ENCODE results near the gene STARD13. TPM values are rescaled to one million over a fixed set of nuclear protein-coding genes. Genes with fewer than 3 reads are reported as not detected.

The STARD13 gene
- total RNA-seq, 1 experiment from 2014 or later, result 2.1 TPM

- H3K4me2 ChIP-seq (ENCODE audit: insufficient read depth, insufficient read length, low read length), result no peak overlapping the region
- Mint-ChIP-seq H3K27me3 (ENCODE audit: low read depth) (no peaks in the 10 kb centered on the region), H3K27ac (no peak overlapping the region)
Measured at GRCh38 chr13:33250609-33251008, 34.9 kb downstream of the STARD13 start.

More at GRCh38 chr13:33250609-33251008, 34.9 kb downstream of the STARD13 start:
- H3K18ac ChIP-seq (ENCODE audit: insufficient read length, low read depth, low read length), result no peak overlapping the region
- H3K4me1 ChIP-seq (ENCODE audit: insufficient read depth, low read length), result no peaks in the 10 kb centered on the region
- no peak overlapping the region for H2BK20ac ChIP-seq (ENCODE audit: low read depth, low read length, poor library complexity, severe bottlenecking)
- no peak overlapping the region for H3K4ac ChIP-seq (ENCODE audit: low read depth, low read length)
- H3K14ac ChIP-seq (ENCODE audit: insufficient read depth, low read length), result no peak overlapping the region
- no peak overlapping the region for H2AK5ac ChIP-seq (ENCODE audit: insufficient read length, low read length)
- no peak overlapping the region for H4K91ac ChIP-seq (ENCODE audit: insufficient read length, low read depth, low read length)
- no peaks in the 10 kb centered on the region for H3K27me3 ChIP-seq (ENCODE audit: insufficient read depth, low read length)
- Mint-ChIP-seq H3K4me1 (peaks cover 0 to 5% of the 10 kb centered on the region in 2 experiments; a peak in 2 of 4 replicates), H3K36me3 (ENCODE audit: insufficient read depth in 1 of 3, low read depth in 3 of 3) (no peaks in the 10 kb centered on the region), H3K9me3 (no peaks in the 10 kb centered on the region), H3K4me3 (no peak overlapping the region)
- no peak overlapping the region for H3K9ac ChIP-seq (ENCODE audit: extremely low read depth, insufficient read length, low read length)
- H2BK120ac ChIP-seq (ENCODE audit: low read depth, low read length, poor library complexity, severe bottlenecking), result no peak overlapping the region
- TF ChIP-seq, protein P1, sequence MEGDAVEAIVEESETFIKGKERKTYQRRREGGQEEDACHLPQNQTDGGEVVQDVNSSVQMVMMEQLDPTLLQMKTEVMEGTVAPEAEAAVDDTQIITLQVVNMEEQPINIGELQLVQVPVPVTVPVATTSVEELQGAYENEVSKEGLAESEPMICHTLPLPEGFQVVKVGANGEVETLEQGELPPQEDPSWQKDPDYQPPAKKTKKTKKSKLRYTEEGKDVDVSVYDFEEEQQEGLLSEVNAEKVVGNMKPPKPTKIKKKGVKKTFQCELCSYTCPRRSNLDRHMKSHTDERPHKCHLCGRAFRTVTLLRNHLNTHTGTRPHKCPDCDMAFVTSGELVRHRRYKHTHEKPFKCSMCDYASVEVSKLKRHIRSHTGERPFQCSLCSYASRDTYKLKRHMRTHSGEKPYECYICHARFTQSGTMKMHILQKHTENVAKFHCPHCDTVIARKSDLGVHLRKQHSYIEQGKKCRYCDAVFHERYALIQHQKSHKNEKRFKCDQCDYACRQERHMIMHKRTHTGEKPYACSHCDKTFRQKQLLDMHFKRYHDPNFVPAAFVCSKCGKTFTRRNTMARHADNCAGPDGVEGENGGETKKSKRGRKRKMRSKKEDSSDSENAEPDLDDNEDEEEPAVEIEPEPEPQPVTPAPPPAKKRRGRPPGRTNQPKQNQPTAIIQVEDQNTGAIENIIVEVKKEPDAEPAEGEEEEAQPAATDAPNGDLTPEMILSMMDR (conservative IDR thresholded peaks at IDR 0.05), result no peak
- no peak overlapping the region for H3T11ph ChIP-seq (ENCODE audit: low read length)
- H3K27ac ChIP-seq (ENCODE audit: insufficient read length, low read depth, low read length), result no peak overlapping the region
- no peak overlapping the region for H3K56ac ChIP-seq (ENCODE audit: insufficient read length, low read depth, low read length)
- H4K20me1 ChIP-seq (ENCODE audit: control insufficient read depth, insufficient read depth, insufficient read length), result no peaks in the 10 kb centered on the region
- H3K79me1 ChIP-seq (ENCODE audit: insufficient read depth, low read depth, low read length, poor library complexity, severe bottlenecking), result no peaks in the 10 kb centered on the region
- no peaks in the 10 kb centered on the region for H3K23me2 ChIP-seq (ENCODE audit: insufficient read length, low read depth, low read length, poor library complexity, severe bottlenecking)
- no peak overlapping the region for H4K8ac ChIP-seq (replicated peaks; ENCODE audit: insufficient read length, low read depth, low read length)
- H4K5ac ChIP-seq (ENCODE audit: insufficient read length, low read depth, low read length), result no peak overlapping the region
- no peak overlapping the region for H3K23ac ChIP-seq (ENCODE audit: insufficient read length, low read depth, low read length)
- no peak overlapping the region for H2AFZ ChIP-seq (ENCODE audit: low read length)
- DNase-seq, result no peak
- H2BK12ac ChIP-seq (ENCODE audit: insufficient read length, low read depth, low read length), result no peak overlapping the region
- no peak overlapping the region for H2BK15ac ChIP-seq (ENCODE audit: low read depth, low read length)
- H2BK5ac ChIP-seq (ENCODE audit: insufficient read length, low read length), result no peak overlapping the region
- H3K9me3 ChIP-seq (ENCODE audit: control insufficient read depth, low read depth, low read length), result no peaks in the 10 kb centered on the region
- no peaks in the 10 kb centered on the region for H3K79me2 ChIP-seq (ENCODE audit: insufficient read depth, low read length)

All from H9 (cell line).